Heart right ventricle (tissue), 16 donors: ENCODE results near the gene PRKN. TPM values are rescaled to one million over a fixed set of nuclear protein-coding genes. Genes with fewer than 3 reads are reported as not detected.

Source experiments
- ATAC-seq, 8 donors: fragments of 200-7000 bp; cut with Tn5 transposase; one replicate each; pipeline ENCODE4 v1.9.1; 2020; ENCODE audit warnings: mild to moderate bottlenecking in 8 of 8, moderate library complexity in 8 of 8, moderate number of reproducible peaks in 1 of 8
- DNase-seq, 2 donors: peaks; one replicate each; pipeline ENCODE4 v3.0.0-alpha.2; 2020
- H3K27ac ChIP-seq, 10 donors: fragments of 200-600 bp; sonication (generic) in 2 of 10; one replicate each; pipeline versions ENCODE4 v1.5.0 to v1.8.0; 2020 to 2022; ENCODE audit warnings: mild to moderate bottlenecking in 3 of 10
- H3K27me3 ChIP-seq, 7 donors: fragments of 200-600 bp; one replicate each; pipeline ENCODE4 v1.8.0; 2021 to 2022; ENCODE audit warnings: mild to moderate bottlenecking in 2 of 7
- H3K36me3 ChIP-seq, 9 donors: fragments of 200-600 bp; sonication (generic) in 1 of 9; one replicate each; pipeline versions ENCODE4 v1.5.0 to v1.8.0; 2020 to 2022; ENCODE audit warnings: mild to moderate bottlenecking in 2 of 9
- H3K4me1 ChIP-seq, 9 donors: fragments of 200-600 bp; sonication (generic) in 1 of 9; one replicate each; pipeline versions ENCODE4 v1.5.0 to v1.8.0; 2020 to 2022; ENCODE audit warnings: mild to moderate bottlenecking in 4 of 9
- H3K4me3 ChIP-seq, 10 donors: fragments of 200-600 bp; sonication (generic) in 2 of 10; one replicate each; pipeline versions ENCODE4 v1.5.0 to v1.8.0; 2020 to 2022; ENCODE audit warnings: mild to moderate bottlenecking in 7 of 10, moderate library complexity in 2 of 10
- H3K9me3 ChIP-seq, 11 donors: fragments of 200-600 bp in 10 of 11; sonication (generic) in 2 of 11; one replicate each; pipeline versions ENCODE4 v1.5.0 to v1.8.0; 2013 to 2022; ENCODE audit warnings: mild to moderate bottlenecking in 2 of 11, control low read depth in 1 of 11, moderate library complexity in 1 of 11
- WGBS, 2 donors: extraction: QIAGEN DNeasy Blood & Tissue Kit; methylation state at CpG; one replicate each; pipeline ENCODE4 v1.1.7; 2013; ENCODE audit warnings: inconsistent platforms in 1 of 2; 5-methylcytosine and 5-hydroxymethylcytosine counted together
- intact Hi-C, 10 donors: fragments of 100-400 bp; cut with DNase I; formaldehyde crosslinking; loops; one replicate each; pipeline versions ENCODE4 v1.11.1 to v1.14.2; 2022
- polyA plus RNA-seq, 2 donors: library from polyadenylated mRNA; stranded (reverse); fragments of 200-250 nt; gene quantifications; one replicate each; pipeline ENCODE4 v1.2.3, GENCODE V29; 2013
- total RNA-seq, 10 donors: library from RNA; stranded (reverse); fragmentation: NEBNext Ultra II Directional in 3 of 10; extraction: Animal tissue kit (Norgen Biotek cat#: 25700) in 3 of 10; gene quantifications; one replicate each; pipeline versions ENCODE4 v1.2.1 to v1.2.4, GENCODE V29; 2021 to 2023
- TF ChIP-seq, protein P1 (sequence below), 9 donors: fragments of 200-600 bp; sonication (generic) in 2 of 9; IDR thresholded peaks; one replicate each; pipeline versions ENCODE4 v1.5.0 to v1.8.0; 2021 to 2022; ENCODE audit warnings: antibody characterized with exemption in 9 of 9, mild to moderate bottlenecking in 5 of 9, moderate library complexity in 1 of 9
- donor health status: Arrhythmogenic right ventricular cardiomyopathy.
- donor health status: ischemic (EF 13 %, LVEDD 7.1; RV severe dilation, severe dysfunction).
- donor health status: healthy with polysubstance abuse.
- donor health status: DM: no; HTN: yes; CAD: no.
- donor health status: DM: no; HTN: no; CAD: no.
- donor health status: ischemic (EF 25% LVEDD 6.9; RV normal size, moderate dysfunction).
- donor health status: ischemic (EF 25% LVEDD 5.7; RV mildly dilated, moderate dysfunction).
- donor health status: healthy.
- donor health status: DM: yes; HTN: yes; CAD: no.
- donor health status: Ischemic cardiomyopathy.
- donor health status: ischemic (EF 35%, LVEDD 5.7; RV mildly dilated, moderate dysfunction).
- donor health status: nonischemic (EF 11% LVEDD 7.7; RV severe dilation, severe dysfunction).
- donor health status: DM: yes; HTN: yes; CAD: no.
- donor health status: PGD.
- donor health status: ischemic (EF 29% LVEDD 5.4; RV normal size, mild dysfunction).
- donor health status: nonischemic (EF 23%, LVEDD 6.1; RV moderate dilation, normal function).

PRKN gene
- total and polyA plus RNA-seq, 12 donors: 2.3 to 27.7 (median 26.3) TPM

GRCh38 chr6:161743509-161744178 is 983.9 kb downstream of the PRKN start:
- Histone ChIP-seq H3K27ac (no peak overlapping the region), H3K9me3 (peaks cover 0 to 7% (median 0%) of the 10 kb centered on the region in 11 donors), H3K4me1 (no peaks in the 10 kb centered on the region), H3K4me3 (no peak overlapping the region), H3K36me3 (no peaks in the 10 kb centered on the region), H3K27me3 (no peaks in the 10 kb centered on the region)
- 93 to 97% methylated on average over 15 of the region's 15 CpGs for WGBS, 2 donors
- ATAC-seq (no peak), DNase-seq (no peak)
- TF ChIP-seq, protein P1, sequence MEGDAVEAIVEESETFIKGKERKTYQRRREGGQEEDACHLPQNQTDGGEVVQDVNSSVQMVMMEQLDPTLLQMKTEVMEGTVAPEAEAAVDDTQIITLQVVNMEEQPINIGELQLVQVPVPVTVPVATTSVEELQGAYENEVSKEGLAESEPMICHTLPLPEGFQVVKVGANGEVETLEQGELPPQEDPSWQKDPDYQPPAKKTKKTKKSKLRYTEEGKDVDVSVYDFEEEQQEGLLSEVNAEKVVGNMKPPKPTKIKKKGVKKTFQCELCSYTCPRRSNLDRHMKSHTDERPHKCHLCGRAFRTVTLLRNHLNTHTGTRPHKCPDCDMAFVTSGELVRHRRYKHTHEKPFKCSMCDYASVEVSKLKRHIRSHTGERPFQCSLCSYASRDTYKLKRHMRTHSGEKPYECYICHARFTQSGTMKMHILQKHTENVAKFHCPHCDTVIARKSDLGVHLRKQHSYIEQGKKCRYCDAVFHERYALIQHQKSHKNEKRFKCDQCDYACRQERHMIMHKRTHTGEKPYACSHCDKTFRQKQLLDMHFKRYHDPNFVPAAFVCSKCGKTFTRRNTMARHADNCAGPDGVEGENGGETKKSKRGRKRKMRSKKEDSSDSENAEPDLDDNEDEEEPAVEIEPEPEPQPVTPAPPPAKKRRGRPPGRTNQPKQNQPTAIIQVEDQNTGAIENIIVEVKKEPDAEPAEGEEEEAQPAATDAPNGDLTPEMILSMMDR (IDR thresholded peaks at IDR 0.05): no peak
- intact Hi-C loops: no loop called here

DNA sequence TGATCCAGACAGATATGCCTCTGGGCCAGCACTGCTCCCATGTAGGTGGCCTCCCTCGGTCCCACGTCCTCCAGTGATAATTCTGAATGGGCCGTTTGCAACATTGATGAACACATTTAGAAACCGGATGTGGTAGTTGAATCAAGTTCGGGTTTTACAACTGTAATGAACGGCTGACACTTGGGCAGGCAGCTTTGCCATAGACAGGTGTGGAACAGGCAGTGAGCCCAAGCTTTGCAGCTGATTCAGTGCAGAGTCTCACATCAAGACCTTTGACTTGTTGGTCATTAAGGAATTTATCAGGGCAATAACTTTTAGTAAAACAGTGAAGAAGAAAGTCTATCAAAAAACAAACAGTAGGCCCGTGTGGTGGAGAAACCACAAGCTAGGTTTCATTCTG is 987.1 kb downstream of the PRKN start:
- DNase-seq (no peak), ATAC-seq (no peak)
- intact Hi-C loops: no loop called here
- TF ChIP-seq, protein P1 (IDR thresholded peaks at IDR 0.05): no peak
- no peaks in the 10 kb centered on the region for H3K27me3 ChIP-seq
- H3K36me3 ChIP-seq: no peaks in the 10 kb centered on the region
- H3K4me1 ChIP-seq: no peaks in the 10 kb centered on the region
- no peak overlapping the region for H3K4me3 ChIP-seq
- H3K9me3 ChIP-seq: peaks cover 0 to 7% (median 0%) of the 10 kb centered on the region in 11 donors
- no peak overlapping the region for H3K27ac ChIP-seq
- WGBS, 2 donors: 77 to 92% methylated on average over 7 of the region's 7 CpGs

DNA sequence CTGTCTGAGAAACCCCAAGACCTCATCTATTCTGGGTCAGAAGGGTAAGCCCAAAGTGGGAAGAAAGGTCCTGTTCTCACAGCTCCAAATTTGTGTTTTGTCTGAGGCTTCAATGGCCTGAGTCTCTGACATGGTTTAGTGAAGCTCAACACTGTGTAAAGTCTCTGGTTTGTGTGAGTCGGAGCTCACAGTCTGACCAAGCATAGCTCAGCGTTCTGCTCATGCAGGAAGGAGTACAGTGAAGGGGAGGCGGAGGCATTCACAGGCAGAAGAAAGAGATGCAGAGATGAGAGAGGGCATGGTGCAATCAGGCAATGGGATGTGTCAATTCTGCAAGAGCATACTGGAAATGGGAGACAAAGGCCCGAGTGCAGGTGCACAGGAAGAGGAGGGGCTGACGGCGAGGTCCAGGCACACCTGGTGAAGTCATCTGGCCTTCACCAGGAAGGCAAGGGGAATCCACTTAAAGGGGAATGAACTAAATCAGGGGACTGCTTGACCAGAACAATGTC is 990.7 kb downstream of the PRKN start:
- intact Hi-C loops: no loop called here
- TF ChIP-seq, protein P1 (IDR thresholded peaks at IDR 0.05): no peak
- Histone ChIP-seq H3K27me3 (no peaks in the 10 kb centered on the region), H3K9me3 (peaks cover 0 to 4% (median 0%) of the 10 kb centered on the region in 11 donors), H3K27ac (no peak overlapping the region), H3K4me3 (no peak overlapping the region), H3K4me1 (no peaks in the 10 kb centered on the region), H3K36me3 (no peaks in the 10 kb centered on the region)
- WGBS, 2 donors: 58 to 63% methylated on average over 6 of the region's 6 CpGs
- ATAC-seq (no peak), DNase-seq (no peak)

DNA sequence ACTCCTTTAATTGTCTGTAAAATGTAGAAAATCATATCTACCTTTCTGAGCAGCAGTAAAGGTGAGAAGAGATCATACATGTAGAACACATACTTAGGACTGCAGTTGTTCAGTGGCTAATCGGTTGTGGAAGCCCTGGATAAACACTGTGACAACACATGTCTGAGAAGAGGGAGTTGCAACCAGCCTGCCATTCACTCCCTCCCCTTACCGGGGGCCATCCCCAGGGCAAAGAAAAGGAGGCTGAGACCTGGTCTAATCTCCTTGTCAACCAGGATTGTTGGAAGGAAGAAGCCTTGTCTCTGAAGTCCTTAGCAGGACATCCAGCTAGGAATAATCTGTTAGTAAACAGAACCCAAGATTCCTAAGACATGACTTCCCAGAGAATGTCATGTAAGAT is 991.2 kb downstream of the PRKN start:
- no peak for ATAC-seq
- TF ChIP-seq, protein P1 (IDR thresholded peaks at IDR 0.05): no peak
- Histone ChIP-seq H3K9me3 (no peaks in the 10 kb centered on the region), H3K36me3 (no peaks in the 10 kb centered on the region), H3K27ac (no peak overlapping the region), H3K4me3 (no peak overlapping the region), H3K4me1 (no peaks in the 10 kb centered on the region), H3K27me3 (no peaks in the 10 kb centered on the region)
- intact Hi-C loops: no loop called here
- 20 to 61% methylated on average over 2 of the region's 2 CpGs for WGBS, 2 donors
- no peak for DNase-seq
